Measurements from ENCODE around the gene ISG15.

The ISG15 gene

GRCh38 chr1:1013105-1013921 is at the start of gene ISG15:
TSS of gene ISG15 (plus strand) at chr1:1013497. CDS start at chr1:1013574, 77 bp downstream.
- Histone ChIP-seq H3K4me3 (replicated peaks; ENCODE audit: low read depth, low read length) (peak within 1 kb of the TSS; percentile 74), H3K36me3 (ENCODE audit: control insufficient read depth, insufficient read depth, low read length) (no peaks in the 10 kb centered on the region), H3K27me3 (replicated peaks; ENCODE audit: control insufficient read depth, insufficient read depth, low read length) (no peaks in the 10 kb centered on the region)
- peak; percentile 88 for DNase-seq (ENCODE audit: extremely low read depth, insufficient read length)
- no peak for TF ChIP-seq CTCF (IDR thresholded peaks at IDR 0.05; ENCODE audit: insufficient read depth, low read length, poor library complexity, severe bottlenecking)

GRCh38 chr1:963746-964525 is 49.4 kb upstream of the ISG15 start:
- Histone ChIP-seq H3K4me3 (replicated peaks; ENCODE audit: low read depth, low read length) (no peak overlapping the region), H3K27me3 (replicated peaks; ENCODE audit: control insufficient read depth, insufficient read depth, low read length) (no peaks in the 10 kb centered on the region), H3K36me3 (ENCODE audit: control insufficient read depth, insufficient read depth, low read length) (peaks cover 2% of the 10 kb centered on the region; the same call in 1 of the 2 replicates)
- DNase-seq (ENCODE audit: extremely low read depth, insufficient read length): no peak
- TF ChIP-seq CTCF (IDR thresholded peaks at IDR 0.05; ENCODE audit: insufficient read depth, low read length, poor library complexity, severe bottlenecking): no peak

DNA sequence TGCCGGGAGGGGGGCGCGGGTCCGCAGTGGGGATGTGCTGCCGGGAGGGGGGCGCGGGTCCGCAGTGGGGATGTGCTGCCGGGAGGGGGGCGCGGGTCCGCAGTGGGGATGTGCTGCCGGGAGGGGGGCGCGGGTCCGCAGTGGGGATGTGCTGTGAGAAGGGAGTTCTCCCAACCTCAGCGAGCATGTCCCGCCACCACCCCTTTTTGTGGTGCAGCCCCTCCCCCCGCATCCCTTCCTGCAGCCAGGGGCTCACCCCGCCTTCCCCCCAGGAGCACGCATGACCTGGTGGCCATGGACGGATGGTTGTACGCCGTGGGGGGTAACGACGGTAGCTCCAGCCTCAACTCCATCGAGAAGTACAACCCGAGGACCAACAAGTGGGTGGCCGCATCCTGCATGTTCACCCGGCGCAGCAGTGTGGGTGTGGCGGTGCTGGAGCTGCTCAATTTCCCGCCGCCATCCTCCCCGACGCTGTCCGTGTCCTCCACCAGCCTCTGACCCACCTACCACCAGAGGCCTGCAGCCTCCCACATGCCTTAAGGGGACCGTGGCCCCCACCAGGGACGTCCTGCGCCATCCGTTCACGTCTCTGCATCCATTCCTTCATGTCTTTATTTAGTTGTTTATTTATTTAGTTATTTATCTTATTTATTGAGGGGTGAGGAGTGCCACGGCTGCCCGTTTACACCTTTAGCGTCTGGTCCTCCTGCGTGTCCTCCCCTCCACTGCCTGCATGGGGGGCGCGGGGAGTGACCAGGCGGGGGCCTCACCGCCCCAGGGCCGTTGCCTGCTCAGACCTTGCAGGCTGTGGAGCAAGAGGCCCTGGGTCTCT is 48.4 kb upstream of the ISG15 start:
- H3K27me3 ChIP-seq (replicated peaks; ENCODE audit: control insufficient read depth, insufficient read depth, low read length): no peaks in the 10 kb centered on the region
- H3K36me3 ChIP-seq (ENCODE audit: control insufficient read depth, insufficient read depth, low read length): peaks cover 2% of the 10 kb centered on the region; the same call in 1 of the 2 replicates
- no peak for DNase-seq (ENCODE audit: extremely low read depth, insufficient read length)
- no peak overlapping the region for H3K4me3 ChIP-seq (replicated peaks; ENCODE audit: low read depth, low read length)
- no peak for TF ChIP-seq CTCF (IDR thresholded peaks at IDR 0.05; ENCODE audit: insufficient read depth, low read length, poor library complexity, severe bottlenecking)

DNA sequence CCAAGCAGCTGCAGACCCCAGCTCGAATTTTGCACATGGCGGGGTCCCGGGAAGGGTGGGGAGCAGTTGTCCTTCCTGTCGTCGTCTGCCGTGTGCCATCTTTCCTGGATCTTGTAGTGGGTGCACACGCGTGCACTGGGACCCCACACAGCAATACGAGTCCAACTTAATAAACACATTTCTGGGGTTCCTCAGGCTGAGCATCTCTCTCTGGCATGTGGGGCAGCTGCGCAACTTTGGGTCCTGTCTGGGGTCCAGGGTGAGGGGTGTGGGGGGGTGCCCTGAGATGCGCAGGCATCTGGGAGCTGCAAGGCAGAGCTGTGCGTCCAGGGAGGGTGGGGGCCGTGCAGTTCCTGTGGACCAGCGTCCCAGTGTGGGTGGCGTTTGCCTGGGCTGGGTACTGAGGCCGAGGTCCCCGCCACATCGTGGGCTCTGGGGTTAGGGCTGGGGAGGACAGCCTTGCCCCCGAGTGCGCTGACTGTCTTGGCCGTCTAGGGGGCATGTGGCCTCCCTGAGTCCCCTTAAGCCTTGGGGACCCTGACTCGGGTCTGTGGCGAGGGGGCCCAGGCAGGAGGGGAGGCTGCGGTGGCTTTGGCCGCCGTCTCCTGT is 47.7 kb upstream of the ISG15 start:
- Histone ChIP-seq H3K4me3 (replicated peaks; ENCODE audit: low read depth, low read length) (no peak overlapping the region), H3K27me3 (replicated peaks; ENCODE audit: control insufficient read depth, insufficient read depth, low read length) (no peaks in the 10 kb centered on the region), H3K36me3 (ENCODE audit: control insufficient read depth, insufficient read depth, low read length) (peaks cover 2% of the 10 kb centered on the region; the same call in 1 of the 2 replicates)
- DNase-seq (ENCODE audit: extremely low read depth, insufficient read length): no peak
- TF ChIP-seq CTCF (IDR thresholded peaks at IDR 0.05; ENCODE audit: insufficient read depth, low read length, poor library complexity, severe bottlenecking): no peak

DNA sequence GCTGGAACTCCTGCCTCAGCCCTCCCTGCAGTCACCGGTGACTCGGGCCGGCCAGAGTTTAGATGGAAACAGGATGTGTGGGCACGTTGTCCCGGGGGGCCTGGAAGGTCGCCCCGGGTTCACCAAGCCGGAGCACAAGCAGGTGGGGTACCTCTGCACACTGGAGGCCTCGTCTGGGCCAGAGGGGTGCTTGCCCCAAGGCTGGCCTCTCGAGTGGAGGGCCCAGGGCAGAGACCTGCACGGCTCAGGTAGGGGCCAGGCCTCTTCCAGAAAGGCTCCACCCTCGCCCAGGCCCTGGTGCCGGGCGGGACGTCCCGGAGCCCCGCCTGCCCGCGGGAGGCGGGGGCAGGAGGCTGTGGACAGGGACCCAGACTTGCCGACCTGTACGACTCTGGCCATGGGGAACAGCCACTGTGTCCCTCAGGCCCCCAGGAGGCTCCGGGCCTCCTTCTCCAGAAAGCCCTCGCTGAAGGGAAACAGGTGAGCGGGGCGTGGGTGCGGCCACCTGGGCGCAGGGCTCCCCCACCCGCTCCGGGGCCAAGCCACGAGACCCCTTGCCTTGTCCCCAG is 47.1 kb upstream of the ISG15 start, which contains the start of gene PLEKHN1:
TSS of gene PLEKHN1 (plus strand) at position 348 of the 569 bp plus-strand sequence. CDS start at position 398, 50 bp downstream.
- no peak for DNase-seq (ENCODE audit: extremely low read depth, insufficient read length)
- H3K27me3 ChIP-seq (replicated peaks; ENCODE audit: control insufficient read depth, insufficient read depth, low read length): no peaks in the 10 kb centered on the region
- TF ChIP-seq CTCF (IDR thresholded peaks at IDR 0.05; ENCODE audit: insufficient read depth, low read length, poor library complexity, severe bottlenecking): no peak
- H3K36me3 ChIP-seq (ENCODE audit: control insufficient read depth, insufficient read depth, low read length): peaks cover 2% of the 10 kb centered on the region; the same call in 1 of the 2 replicates
- H3K4me3 ChIP-seq (replicated peaks; ENCODE audit: low read depth, low read length): peak within 1 kb of the TSS; percentile 69
